GM12892 (cell line): ENCODE measurements around the gene KCNK7.
A peak's percentile ranks its signal among the peaks of the same experiment; 100 is the strongest.

Experiments
- DNase-seq: peaks from one replicate; pipeline ENCODE4 v3.0.0; 2011; ENCODE audit not compliant: insufficient read length
- FAIRE-seq: peaks from 2 replicates; lab custom pipeline; 2011; peaks lifted over from hg19 to GRCh38; lab: Jason Lieb, UNC
- POLR2A ChIP-seq: IDR thresholded peaks from 2 replicates; pipeline ENCODE4 v1.6.1; 2011; ENCODE audit warnings: low read depth, low read length, control low read depth
- POLR2AphosphoS5 ChIP-seq: IDR thresholded peaks from 2 replicates; pipeline ENCODE4 v1.6.1; 2011; ENCODE audit warnings: low read depth, low read length, control low read depth
- TAF1 ChIP-seq: IDR thresholded peaks from 2 replicates; pipeline ENCODE4 v1.6.1; 2011; ENCODE audit warnings: low read depth, mild to moderate bottlenecking, control low read depth, low read length, borderline replicate concordance

KCNK7 gene

GRCh38 chr11:65578667-65579066 is 16.9 kb downstream of the KCNK7 start:
- DNase-seq, result no peak
- no peak for FAIRE-seq
- TF ChIP-seq POLR2A, result no peak
- TF ChIP-seq TAF1, result no peak

- DNase-seq (no peak), FAIRE-seq (no peak)
- TF ChIP-seq POLR2AphosphoS5 (no peak), POLR2A (no peak), TAF1 (no peak)
Observed at GRCh38 chr11:65578134-65578533, 17.5 kb downstream of the KCNK7 start.

DNA sequence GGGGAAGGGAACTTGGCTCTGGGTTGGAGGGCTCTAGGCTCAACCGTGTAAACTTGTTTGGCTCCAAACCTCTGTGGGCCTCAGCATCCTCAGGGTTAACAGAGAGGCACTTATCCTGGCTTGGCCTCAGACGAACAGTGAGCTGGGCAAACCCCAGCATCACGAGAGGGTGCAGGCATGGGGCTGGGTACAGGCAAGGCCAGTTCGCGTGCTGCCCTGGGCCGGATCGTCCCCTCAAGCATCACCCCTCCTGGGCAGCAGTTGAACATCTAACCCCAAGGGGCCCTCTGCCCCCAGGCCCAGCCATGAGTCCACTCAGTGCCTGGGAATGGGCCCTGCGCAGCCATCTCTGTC is 17.9 kb downstream of the KCNK7 start:
- peak; percentile 89 for FAIRE-seq
- TF ChIP-seq POLR2AphosphoS5, result no peak
- peak; percentile 14; the same call in 1 of the 2 replicates for TF ChIP-seq POLR2A
- DNase-seq, result no peak

DNA sequence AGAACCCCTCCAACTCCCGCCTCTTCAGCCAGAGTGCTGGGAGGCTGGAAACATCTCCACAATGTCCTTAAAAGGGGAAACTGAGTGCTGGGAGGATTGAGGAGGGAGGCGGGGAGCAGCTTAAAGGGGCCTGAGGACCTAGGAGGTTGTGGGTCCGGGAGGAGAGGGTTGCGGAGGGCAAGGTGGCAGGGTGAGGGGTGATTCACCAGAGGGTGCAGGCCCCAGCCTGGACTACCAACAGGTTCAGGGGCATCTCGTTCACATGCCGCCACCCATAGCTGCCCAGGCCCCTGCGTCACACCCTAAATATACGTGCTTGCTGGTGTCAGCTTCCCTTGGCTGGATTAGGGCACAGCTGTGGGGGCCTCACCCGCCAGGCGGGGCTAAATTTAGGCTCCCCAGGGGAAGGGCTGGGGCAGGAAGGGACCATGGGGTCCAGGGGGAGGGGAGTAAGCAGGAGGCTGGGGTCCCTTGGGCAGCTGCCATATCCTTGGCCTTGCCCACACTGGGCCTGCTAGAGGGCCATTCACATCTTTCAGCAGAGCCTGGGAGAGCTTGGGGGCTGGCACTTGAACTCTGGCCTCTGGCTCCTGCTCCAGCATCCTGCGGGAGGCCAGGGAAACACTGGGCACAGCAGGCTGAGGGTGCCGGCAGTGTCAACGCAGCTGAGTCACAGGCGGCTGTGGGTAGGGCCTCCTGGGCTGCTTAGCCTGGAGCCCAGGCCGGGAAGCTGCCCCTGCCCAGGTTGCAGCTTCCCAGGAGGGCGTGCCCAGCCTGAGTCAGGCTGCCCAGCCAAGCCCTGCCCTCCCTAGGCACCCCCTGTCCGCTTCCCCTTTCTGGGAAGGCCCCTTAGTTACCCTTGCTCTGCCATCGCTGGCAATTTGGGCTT is 18.5 kb downstream of the KCNK7 start:
- TF ChIP-seq POLR2AphosphoS5 (no peak), POLR2A (no peak), TAF1 (no peak)
- DNase-seq (no peak), FAIRE-seq (no peak)

DNA sequence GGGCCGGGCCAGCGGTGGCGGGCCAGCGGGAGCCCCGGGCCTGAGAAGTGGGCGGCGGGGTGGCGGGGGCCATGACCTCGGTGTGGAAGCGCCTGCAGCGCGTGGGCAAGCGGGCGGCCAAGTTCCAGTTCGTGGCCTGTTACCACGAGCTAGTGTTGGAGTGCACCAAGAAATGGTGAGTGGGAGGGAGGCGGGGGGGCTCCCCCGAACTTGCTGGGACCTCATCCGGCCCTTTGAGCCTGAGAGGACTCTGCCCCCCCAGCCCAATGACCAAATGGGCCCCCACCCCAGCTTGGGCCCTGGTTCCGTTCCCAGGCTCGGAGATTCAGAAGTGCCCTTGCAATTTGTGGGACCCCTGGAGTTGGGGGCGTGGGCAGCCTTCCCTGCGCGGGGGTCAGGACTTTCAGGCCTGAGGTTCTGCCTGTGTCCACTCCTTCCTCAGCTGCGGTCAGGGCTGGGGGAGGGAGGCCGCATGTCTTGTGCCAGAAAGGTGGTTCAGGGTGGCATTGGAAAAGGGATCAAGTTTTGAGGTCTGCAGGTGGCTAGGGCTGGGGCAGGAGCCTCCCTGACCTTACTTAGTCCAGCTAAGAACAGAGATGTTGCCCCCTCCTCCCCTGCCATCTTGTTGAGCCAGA is 19.3 kb downstream of the KCNK7 start:
- DNase-seq, result no peak
- no peak for FAIRE-seq
- TF ChIP-seq TAF1, result no peak
- no peak for TF ChIP-seq POLR2A
- TF ChIP-seq POLR2AphosphoS5, result no peak

GRCh38 chr11:65575568-65576231 is 19.9 kb downstream of the KCNK7 start, which contains the start of gene EHBP1L1:
Gene EHBP1L1 (plus strand): TSS chr11:65576053. CDS start chr11:65576303, 250 bp downstream.
- peak; percentile 99 for FAIRE-seq
- DNase-seq, result peak; percentile 88
- TF ChIP-seq TAF1, result 0 out of 2 replicates have a peak, but pooled peaks have one; percentile 15
- TF ChIP-seq POLR2A, result peak; percentile 58; the same call in 1 of the 2 replicates
- TF ChIP-seq POLR2AphosphoS5, result peak; percentile 77

DNA sequence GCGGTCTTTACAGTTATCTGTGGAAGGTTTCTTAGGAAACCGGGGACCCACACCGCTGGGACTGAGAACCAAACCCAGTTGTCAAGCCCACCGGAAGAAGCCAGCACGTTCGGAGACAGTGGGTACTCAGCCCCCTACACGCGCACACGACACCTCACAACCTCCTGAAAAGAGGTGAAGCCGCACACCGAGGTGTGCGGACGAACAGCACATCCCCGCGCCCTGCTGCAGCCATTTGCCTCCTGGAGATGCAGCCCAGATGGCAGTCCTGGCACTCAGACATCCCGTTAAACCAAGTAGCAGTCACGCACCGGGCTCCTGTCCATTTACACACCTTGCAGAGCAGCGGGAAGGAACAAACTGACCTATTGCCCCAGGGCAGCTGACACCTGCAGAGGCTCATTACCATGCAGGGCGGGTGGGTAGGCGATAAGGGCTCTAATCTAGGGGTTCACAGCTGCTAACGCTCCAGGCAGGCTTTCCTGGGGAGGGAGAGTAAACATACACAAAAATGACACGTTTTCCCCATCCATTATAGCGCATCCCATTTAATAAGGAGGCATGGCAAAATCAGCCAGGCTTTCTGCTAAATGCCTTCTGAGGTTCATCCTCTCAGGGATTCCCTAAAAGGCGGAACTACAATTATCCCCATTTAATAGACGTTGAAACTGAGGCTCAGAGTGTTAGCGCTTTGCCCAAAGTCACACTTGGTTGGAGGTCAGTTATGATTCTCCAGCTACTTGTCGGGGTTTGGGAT is 20.6 kb downstream of the KCNK7 start:
- DNase-seq (no peak), FAIRE-seq (no peak)
- no peak for TF ChIP-seq TAF1
- TF ChIP-seq POLR2AphosphoS5, result no peak
- peak; percentile 1; the same call in 1 of the 2 replicates for TF ChIP-seq POLR2A

GRCh38 chr11:65574109-65574810 is 21.3 kb downstream of the KCNK7 start:
- TF ChIP-seq TAF1 (no peak), POLR2A (peak; percentile 37; the same call in 1 of the 2 replicates), POLR2AphosphoS5 (peak; percentile 52; the same call in 1 of the 2 replicates)
- peak; percentile 91 for FAIRE-seq
- DNase-seq, result peak; percentile 96

GRCh38 chr11:65573391-65574079 is 22.1 kb downstream of the KCNK7 start:
- TF ChIP-seq POLR2AphosphoS5 (no peak), TAF1 (no peak), POLR2A (no peak)
- DNase-seq (no peak), FAIRE-seq (peak; percentile 58)
